Measurements from ENCODE around the gene LCP2.
A peak's percentile ranks its signal among the peaks of the same experiment; 100 is the strongest.
"Not testable (repeated sequence)": the region's sequence is repeated elsewhere in the genome, so short reads cannot be mapped to it uniquely, and the experiment has no call there.

Gene LCP2

DNA sequence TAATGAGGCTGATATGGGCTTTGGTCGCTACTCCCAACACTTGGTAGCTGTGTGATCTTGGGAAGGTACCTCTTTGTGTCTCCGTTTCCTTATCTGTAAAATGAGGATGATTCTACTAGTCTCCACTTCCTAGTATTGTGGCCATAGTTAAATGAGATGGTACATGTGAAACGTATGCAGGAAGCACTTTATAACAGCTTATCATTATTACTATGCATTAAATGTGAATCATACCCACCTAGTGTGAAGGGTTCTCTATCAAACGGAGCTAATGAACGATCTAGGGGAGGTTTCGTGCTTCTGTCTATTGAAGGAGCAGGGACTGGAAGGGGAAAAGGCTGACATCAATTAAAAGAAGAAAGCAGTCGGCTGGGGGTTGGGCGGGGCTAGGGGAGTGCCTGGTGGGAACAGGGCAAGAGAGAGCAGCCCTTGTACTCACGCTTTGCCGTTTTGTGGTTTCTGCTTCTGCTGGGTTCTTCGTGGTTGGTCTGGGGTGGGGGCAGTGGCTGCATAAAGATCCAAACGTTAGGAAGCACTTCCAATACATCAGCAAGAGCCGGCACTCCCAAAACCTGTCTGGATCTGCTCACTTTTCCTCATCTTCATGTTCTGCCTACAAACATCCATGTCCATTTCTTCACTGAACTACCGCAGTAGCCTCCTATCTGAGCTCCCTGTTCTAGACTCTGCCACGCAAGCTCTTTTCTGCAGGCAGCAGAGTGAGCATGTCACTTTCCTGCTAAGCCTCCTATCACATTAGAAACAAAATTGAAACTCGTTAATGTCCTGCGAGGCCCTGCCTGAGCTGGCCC, 30.8 kb downstream of the LCP2 start:
- H3K27me3 Mint-ChIP-seq: no peaks in the 10 kb centered on the region
- peak; percentile 59 for DNase-seq
- H3K9me3 Mint-ChIP-seq: no peaks in the 10 kb centered on the region
- H3K27ac Mint-ChIP-seq: peak overlapping the region; percentile 84
- H3K4me3 Mint-ChIP-seq: peak overlapping the region; percentile 53
- peak; percentile 45 for ATAC-seq
- peaks cover 97% of the 10 kb centered on the region for H3K4me1 Mint-ChIP-seq
- peaks cover 88% of the 10 kb centered on the region for H3K36me3 Mint-ChIP-seq (ENCODE audit: low read depth)

GRCh38 chr5:170265522-170265921, 32.1 kb downstream of the LCP2 start:
- Mint-ChIP-seq H3K36me3 (ENCODE audit: low read depth) (peaks cover 88% of the 10 kb centered on the region), H3K4me3 (no peak overlapping the region)
- no peak for ATAC-seq

DNA sequence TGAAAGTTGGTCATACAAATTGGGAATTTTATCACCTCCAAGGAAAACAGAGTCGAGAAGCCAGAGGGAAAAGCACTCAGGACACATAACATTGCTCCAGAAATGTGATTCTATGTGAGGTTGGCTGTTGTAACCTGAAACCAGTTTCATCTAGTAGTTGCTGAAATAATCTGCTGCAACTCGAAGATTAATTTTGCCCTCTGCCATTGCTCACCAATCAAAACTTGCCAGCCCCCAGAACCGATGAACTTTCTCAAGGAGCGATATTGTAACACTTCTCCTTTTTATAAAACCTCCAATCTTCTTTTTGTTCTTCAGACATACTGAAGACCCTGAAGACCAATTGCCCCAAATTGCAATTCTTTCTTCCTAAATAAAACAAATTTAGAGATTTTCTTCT, 33.7 kb downstream of the LCP2 start:
- DNase-seq (no peak), ATAC-seq (no peak)
- peak overlapping the region; percentile 74 for H3K27ac Mint-ChIP-seq
- peak overlapping the region; percentile 3 for H3K4me3 Mint-ChIP-seq
- no peaks in the 10 kb centered on the region for H3K27me3 Mint-ChIP-seq
- peaks cover 90% of the 10 kb centered on the region for H3K36me3 Mint-ChIP-seq (ENCODE audit: low read depth)
- H3K4me1 Mint-ChIP-seq: peaks cover 85% of the 10 kb centered on the region
- no peaks in the 10 kb centered on the region for H3K9me3 Mint-ChIP-seq

More at GRCh38 chr5:170265522-170265921, 32.1 kb downstream of the LCP2 start:
- peaks cover 91% of the 10 kb centered on the region for H3K4me1 Mint-ChIP-seq
- H3K9me3 Mint-ChIP-seq: no peaks in the 10 kb centered on the region
- H3K27ac Mint-ChIP-seq: no peak overlapping the region
- DNase-seq: no peak
- H3K27me3 Mint-ChIP-seq: no peaks in the 10 kb centered on the region

- H3K36me3 Mint-ChIP-seq (ENCODE audit: low read depth): peaks cover 87% of the 10 kb centered on the region
- H3K27ac Mint-ChIP-seq: peak overlapping the region; percentile 93
- no peak for DNase-seq
- H3K4me3 Mint-ChIP-seq: peak overlapping the region; percentile 50
- no peaks in the 10 kb centered on the region for H3K27me3 Mint-ChIP-seq
- peaks cover 72% of the 10 kb centered on the region for H3K4me1 Mint-ChIP-seq
- ATAC-seq: no peak
- H3K9me3 Mint-ChIP-seq: no peaks in the 10 kb centered on the region
These were observed 35.2 kb downstream of the LCP2 start for GRCh38 chr5:170262061-170263045.

DNA sequence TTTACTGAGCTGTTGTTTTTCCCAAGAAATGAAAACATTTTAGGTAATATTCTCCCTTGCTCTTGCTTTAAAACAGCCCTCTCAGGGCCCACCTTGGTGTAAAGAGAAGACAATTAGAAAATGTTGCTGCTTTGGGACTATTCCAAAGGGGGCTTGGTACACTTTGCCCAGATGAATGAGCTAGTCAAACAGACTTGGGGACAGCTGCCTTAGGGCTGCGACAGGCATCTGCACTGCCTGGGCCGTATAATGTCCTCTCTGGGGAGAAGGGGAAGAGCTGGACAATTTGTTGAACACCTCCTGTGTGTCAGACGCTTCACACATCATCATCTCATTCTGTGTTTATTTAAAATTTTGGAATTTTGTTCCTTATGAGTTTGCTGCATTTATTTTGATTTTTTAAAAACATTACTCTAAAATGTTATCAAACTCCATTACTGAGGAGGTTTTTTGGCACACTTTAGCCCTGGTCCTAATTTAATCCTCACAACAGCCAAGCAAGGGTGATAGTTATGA, 36.0 kb downstream of the LCP2 start:
- no peak for DNase-seq
- Mint-ChIP-seq H3K4me3 (no peak overlapping the region), H3K27ac (peak overlapping the region; percentile 93)

DNA sequence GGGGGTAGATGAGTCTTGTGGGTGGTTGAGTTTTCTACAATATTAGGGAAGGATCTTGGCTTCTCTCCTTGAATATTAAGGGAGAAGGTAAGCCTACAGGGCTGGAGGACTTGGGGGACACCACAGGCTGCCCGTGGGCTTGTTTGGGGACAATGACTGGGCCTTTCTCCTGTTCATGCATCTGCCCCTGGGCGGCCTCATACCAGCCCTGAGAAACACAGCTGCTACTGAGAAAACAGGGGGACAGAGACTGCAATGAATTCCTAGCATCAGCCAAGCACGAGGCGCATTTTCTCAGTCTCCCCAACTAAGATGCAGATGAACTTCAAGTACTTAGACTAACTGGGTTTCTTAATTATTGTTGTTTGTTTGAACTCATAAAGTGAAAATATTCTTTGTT, 40.2 kb downstream of the LCP2 start:
- Mint-ChIP-seq H3K27ac (peak overlapping the region; percentile 60), H3K36me3 (ENCODE audit: low read depth) (peaks cover 90% of the 10 kb centered on the region), H3K4me3 (no peak overlapping the region), H3K27me3 (no peaks in the 10 kb centered on the region), H3K4me1 (peaks cover 55% of the 10 kb centered on the region), H3K9me3 (no peaks in the 10 kb centered on the region)
- DNase-seq: no peak
- no peak for ATAC-seq

More for the DNA sequence above, 36.0 kb downstream of the LCP2 start:
- Mint-ChIP-seq H3K36me3 (ENCODE audit: low read depth) (peaks cover 87% of the 10 kb centered on the region), H3K27me3 (no peaks in the 10 kb centered on the region), H3K9me3 (no peaks in the 10 kb centered on the region), H3K4me1 (peaks cover 64% of the 10 kb centered on the region)
- no peak for ATAC-seq

GRCh38 chr5:170256571-170256970, 41.0 kb downstream of the LCP2 start:
- DNase-seq: no peak
- peak overlapping the region; percentile 17 for H3K27ac Mint-ChIP-seq
- H3K9me3 Mint-ChIP-seq: no peaks in the 10 kb centered on the region
- no peaks in the 10 kb centered on the region for H3K27me3 Mint-ChIP-seq
- peaks cover 90% of the 10 kb centered on the region for H3K36me3 Mint-ChIP-seq (ENCODE audit: low read depth)
- ATAC-seq: no peak
- H3K4me3 Mint-ChIP-seq: no peak overlapping the region
- H3K4me1 Mint-ChIP-seq: peaks cover 55% of the 10 kb centered on the region

GRCh38 chr5:170254056-170254455, 43.5 kb downstream of the LCP2 start:
- Mint-ChIP-seq H3K4me3 (peak overlapping the region; percentile 12), H3K36me3 (ENCODE audit: low read depth) (peaks cover 89% of the 10 kb centered on the region), H3K27ac (peak overlapping the region; percentile 67), H3K9me3 (no peaks in the 10 kb centered on the region), H3K27me3 (no peaks in the 10 kb centered on the region), H3K4me1 (peaks cover 65% of the 10 kb centered on the region)
- peak; percentile 97 for ATAC-seq
- peak; percentile 59 for DNase-seq

GRCh38 chr5:170252720-170253350, 44.7 kb downstream of the LCP2 start:
- Mint-ChIP-seq H3K36me3 (ENCODE audit: low read depth) (peaks cover 93% of the 10 kb centered on the region), H3K4me3 (no peak overlapping the region), H3K27me3 (no peaks in the 10 kb centered on the region), H3K4me1 (peaks cover 68% of the 10 kb centered on the region), H3K27ac (peak overlapping the region; percentile 67), H3K9me3 (no peaks in the 10 kb centered on the region)
- ATAC-seq: no peak
- no peak for DNase-seq

DNA sequence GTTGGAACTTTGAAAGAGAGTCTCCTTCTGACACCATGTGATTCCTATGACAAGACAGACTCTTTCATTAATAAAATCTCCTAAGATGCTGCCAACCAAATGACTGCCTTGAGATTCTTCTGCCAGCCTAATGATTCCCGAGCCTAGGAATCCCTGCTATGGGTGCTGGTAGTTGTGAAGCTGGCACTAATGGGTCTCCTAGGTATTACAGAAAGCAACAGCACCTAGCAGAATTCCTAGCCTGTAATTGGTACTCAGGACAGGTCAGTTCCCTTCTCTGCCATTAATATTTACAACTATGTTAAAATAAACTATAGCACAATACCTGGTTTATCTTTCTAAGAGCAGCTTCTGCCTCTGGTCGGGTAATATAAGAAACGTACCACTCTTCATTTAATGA, 45.5 kb downstream of the LCP2 start:
- Mint-ChIP-seq H3K36me3 (ENCODE audit: low read depth) (peaks cover 93% of the 10 kb centered on the region), H3K4me1 (peaks cover 68% of the 10 kb centered on the region)

DNA sequence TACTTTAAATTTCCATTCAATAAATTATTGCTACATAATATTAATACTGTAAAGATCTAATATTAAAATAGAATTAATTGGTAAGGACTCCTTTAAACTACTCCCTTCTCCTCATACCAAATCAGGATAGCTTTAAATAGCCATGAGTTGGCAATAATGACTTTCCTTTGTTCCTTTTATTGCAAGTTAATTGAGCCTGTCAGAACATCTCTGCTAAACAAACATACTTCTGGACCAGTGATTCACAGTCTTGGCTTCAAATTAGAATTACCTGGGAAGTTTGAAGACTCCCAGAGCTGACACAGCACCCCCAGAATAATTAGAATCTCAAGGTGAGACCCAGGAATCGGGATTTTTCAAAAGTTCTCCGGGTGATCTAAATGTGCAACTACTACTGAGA, 46.1 kb downstream of the LCP2 start:
- H3K36me3 Mint-ChIP-seq (ENCODE audit: low read depth): peaks cover 94% of the 10 kb centered on the region
- peaks cover 68% of the 10 kb centered on the region for H3K4me1 Mint-ChIP-seq
- H3K4me3 Mint-ChIP-seq: no peak overlapping the region

More for the DNA sequence above, 45.5 kb downstream of the LCP2 start:
- DNase-seq: no peak
- no peak for ATAC-seq
- no peak overlapping the region for H3K4me3 Mint-ChIP-seq
- H3K27ac Mint-ChIP-seq: no peak overlapping the region
- H3K9me3 Mint-ChIP-seq: no peaks in the 10 kb centered on the region
- H3K27me3 Mint-ChIP-seq: no peaks in the 10 kb centered on the region

DNA sequence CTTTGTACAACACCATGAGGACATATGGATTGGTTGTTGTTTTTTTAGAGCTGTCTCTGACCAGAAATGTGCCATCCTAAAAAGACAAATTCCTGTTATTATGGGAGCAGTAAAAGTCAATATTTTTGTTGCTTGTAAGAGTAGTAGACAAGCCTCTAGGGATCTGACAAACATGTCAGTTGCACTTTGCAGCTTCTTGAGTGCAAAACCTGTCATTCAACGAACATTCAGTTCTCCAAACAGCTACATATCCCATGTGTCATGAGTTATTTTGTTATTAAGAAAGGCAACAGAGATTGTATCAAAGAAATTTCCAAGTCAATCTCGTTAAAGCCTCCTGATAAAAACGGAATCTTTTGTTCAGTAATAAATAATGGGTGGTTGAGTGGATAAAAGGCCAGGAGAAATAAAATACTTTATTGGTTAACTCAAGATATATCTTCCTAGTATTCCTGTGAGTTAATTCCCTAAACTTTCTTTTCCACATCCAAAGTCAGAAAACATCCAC, 46.7 kb downstream of the LCP2 start:
- ATAC-seq: no peak
- no peak overlapping the region for H3K27ac Mint-ChIP-seq

More for the DNA sequence above, 46.1 kb downstream of the LCP2 start:
- Mint-ChIP-seq H3K9me3 (peaks cover 3% of the 10 kb centered on the region), H3K27me3 (no peaks in the 10 kb centered on the region), H3K27ac (no peak overlapping the region)
- DNase-seq: no peak
- ATAC-seq: no peak

DNA sequence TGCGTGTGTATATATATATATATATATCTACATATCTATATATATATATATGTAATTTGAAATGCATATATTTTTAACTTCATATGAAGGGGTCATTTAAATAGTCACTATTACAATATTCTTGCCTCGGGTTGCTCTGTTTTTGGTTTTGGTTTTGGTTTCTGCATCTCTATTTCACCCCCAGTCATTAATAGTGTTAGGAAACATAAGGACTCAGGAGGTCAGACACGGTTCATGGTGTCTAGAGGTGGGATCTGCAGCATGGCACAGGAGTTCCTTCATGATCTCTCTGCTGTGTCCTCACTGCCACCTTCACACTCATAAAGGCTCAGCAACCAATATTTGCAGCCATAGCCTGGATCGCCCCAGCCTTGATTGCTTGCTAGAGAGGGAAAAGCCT, 48.2 kb downstream of the LCP2 start:
- H3K9me3 Mint-ChIP-seq: peaks cover 5% of the 10 kb centered on the region
- H3K36me3 Mint-ChIP-seq (ENCODE audit: low read depth): peaks cover 87% of the 10 kb centered on the region
- no peak for ATAC-seq
- no peak overlapping the region for H3K27ac Mint-ChIP-seq
- no peaks in the 10 kb centered on the region for H3K27me3 Mint-ChIP-seq
- no peak overlapping the region for H3K4me3 Mint-ChIP-seq
- no peak for DNase-seq
- peaks cover 58% of the 10 kb centered on the region for H3K4me1 Mint-ChIP-seq

More for the DNA sequence above, 46.7 kb downstream of the LCP2 start:
- Mint-ChIP-seq H3K4me3 (no peak overlapping the region), H3K9me3 (peaks cover 5% of the 10 kb centered on the region), H3K36me3 (ENCODE audit: low read depth) (peaks cover 93% of the 10 kb centered on the region), H3K27me3 (no peaks in the 10 kb centered on the region), H3K4me1 (peaks cover 68% of the 10 kb centered on the region)
- DNase-seq: no peak

DNA sequence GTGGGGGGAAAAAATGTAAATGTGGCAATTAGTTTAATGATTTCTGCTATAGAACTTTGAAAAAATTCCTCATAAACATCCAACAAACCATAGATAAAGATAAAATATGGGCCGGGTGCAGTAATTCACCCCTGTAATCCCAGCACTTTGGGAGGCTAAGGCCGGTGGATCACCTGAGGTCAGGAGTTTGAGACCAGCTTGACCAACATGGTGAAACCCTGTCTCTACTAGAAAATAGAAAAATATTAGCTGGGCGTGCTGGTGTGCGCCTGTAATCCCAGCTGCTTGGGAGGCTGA, 48.7 kb downstream of the LCP2 start:
- Mint-ChIP-seq H3K27ac (peak overlapping the region; percentile 75), H3K36me3 (ENCODE audit: low read depth) (peaks cover 83% of the 10 kb centered on the region), H3K4me1 (peaks cover 53% of the 10 kb centered on the region)
- ATAC-seq, H3K4me3 Mint-ChIP-seq, DNase-seq, H3K9me3 Mint-ChIP-seq, H3K27me3 Mint-ChIP-seq: not testable (repeated sequence)
